ENCODE measurements around the gene ADAMTS16. TPM values are rescaled to one million over a fixed set of nuclear protein-coding genes. Genes with fewer than 3 reads are reported as not detected.

Gene ADAMTS16
- total and polyA plus RNA-seq, 2 experiments from 2014 or later, result 2.8 to 15.4 TPM

- no peaks in the 10 kb centered on the region for H3K36me3 Mint-ChIP-seq (ENCODE audit: low read depth)
- H3K9me3 Mint-ChIP-seq, result no peaks in the 10 kb centered on the region
- H3K4me1 Mint-ChIP-seq, result peaks cover 26% of the 10 kb centered on the region
- no peak overlapping the region for H3K4me3 ChIP-seq
- no peaks in the 10 kb centered on the region for H3K27me3 ChIP-seq (ENCODE audit: insufficient read depth)
- DNase-seq (ENCODE audit: low spot score), result no peak
- H3K79me2 ChIP-seq (replicated peaks; ENCODE audit: insufficient read depth), result no peaks in the 10 kb centered on the region
- TF ChIP-seq JUNB (IDR thresholded peaks at IDR 0.05; ENCODE audit: unreplicated experiment) (no peak), POLR2AphosphoS5 (IDR thresholded peaks at IDR 0.05; ENCODE audit: low read depth) (no peak), CREB1 (CRISPR knock-in tag; IDR thresholded peaks at IDR 0.05; ENCODE audit: low read depth) (no peak)
- TF ChIP-seq, protein P1, sequence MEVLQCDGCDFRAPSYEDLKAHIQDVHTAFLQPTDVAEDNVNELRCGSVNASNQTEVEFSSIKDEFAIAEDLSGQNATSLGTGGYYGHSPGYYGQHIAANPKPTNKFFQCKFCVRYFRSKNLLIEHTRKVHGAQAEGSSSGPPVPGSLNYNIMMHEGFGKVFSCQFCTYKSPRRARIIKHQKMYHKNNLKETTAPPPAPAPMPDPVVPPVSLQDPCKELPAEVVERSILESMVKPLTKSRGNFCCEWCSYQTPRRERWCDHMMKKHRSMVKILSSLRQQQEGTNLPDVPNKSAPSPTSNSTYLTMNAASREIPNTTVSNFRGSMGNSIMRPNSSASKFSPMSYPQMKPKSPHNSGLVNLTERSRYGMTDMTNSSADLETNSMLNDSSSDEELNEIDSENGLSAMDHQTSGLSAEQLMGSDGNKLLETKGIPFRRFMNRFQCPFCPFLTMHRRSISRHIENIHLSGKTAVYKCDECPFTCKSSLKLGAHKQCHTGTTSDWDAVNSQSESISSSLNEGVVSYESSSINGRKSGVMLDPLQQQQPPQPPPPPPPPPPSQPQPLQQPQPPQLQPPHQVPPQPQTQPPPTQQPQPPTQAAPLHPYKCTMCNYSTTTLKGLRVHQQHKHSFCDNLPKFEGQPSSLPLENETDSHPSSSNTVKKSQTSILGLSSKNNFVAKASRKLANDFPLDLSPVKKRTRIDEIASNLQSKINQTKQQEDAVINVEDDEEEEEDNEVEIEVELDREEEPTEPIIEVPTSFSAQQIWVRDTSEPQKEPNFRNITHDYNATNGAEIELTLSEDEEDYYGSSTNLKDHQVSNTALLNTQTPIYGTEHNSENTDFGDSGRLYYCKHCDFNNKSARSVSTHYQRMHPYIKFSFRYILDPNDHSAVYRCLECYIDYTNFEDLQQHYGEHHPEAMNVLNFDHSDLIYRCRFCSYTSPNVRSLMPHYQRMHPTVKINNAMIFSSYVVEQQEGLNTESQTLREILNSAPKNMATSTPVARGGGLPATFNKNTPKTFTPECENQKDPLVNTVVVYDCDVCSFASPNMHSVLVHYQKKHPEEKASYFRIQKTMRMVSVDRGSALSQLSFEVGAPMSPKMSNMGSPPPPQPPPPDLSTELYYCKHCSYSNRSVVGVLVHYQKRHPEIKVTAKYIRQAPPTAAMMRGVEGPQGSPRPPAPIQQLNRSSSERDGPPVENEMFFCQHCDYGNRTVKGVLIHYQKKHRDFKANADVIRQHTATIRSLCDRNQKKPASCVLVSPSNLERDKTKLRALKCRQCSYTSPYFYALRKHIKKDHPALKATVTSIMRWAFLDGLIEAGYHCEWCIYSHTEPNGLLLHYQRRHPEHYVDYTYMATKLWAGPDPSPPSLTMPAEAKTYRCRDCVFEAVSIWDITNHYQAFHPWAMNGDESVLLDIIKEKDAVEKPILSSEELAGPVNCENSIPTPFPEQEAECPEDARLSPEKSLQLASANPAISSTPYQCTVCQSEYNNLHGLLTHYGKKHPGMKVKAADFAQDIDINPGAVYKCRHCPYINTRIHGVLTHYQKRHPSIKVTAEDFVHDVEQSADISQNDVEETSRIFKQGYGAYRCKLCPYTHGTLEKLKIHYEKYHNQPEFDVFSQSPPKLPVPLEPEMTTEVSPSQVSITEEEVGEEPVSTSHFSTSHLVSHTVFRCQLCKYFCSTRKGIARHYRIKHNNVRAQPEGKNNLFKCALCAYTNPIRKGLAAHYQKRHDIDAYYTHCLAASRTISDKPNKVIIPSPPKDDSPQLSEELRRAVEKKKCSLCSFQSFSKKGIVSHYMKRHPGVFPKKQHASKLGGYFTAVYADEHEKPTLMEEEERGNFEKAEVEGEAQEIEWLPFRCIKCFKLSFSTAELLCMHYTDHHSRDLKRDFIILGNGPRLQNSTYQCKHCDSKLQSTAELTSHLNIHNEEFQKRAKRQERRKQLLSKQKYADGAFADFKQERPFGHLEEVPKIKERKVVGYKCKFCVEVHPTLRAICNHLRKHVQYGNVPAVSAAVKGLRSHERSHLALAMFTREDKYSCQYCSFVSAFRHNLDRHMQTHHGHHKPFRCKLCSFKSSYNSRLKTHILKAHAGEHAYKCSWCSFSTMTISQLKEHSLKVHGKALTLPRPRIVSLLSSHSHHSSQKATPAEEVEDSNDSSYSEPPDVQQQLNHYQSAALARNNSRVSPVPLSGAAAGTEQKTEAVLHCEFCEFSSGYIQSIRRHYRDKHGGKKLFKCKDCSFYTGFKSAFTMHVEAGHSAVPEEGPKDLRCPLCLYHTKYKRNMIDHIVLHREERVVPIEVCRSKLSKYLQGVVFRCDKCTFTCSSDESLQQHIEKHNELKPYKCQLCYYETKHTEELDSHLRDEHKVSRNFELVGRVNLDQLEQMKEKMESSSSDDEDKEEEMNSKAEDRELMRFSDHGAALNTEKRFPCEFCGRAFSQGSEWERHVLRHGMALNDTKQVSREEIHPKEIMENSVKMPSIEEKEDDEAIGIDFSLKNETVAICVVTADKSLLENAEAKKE (CRISPR knock-in tag; IDR thresholded peaks at IDR 0.05), result no peak
- TF ChIP-seq, protein P2, sequence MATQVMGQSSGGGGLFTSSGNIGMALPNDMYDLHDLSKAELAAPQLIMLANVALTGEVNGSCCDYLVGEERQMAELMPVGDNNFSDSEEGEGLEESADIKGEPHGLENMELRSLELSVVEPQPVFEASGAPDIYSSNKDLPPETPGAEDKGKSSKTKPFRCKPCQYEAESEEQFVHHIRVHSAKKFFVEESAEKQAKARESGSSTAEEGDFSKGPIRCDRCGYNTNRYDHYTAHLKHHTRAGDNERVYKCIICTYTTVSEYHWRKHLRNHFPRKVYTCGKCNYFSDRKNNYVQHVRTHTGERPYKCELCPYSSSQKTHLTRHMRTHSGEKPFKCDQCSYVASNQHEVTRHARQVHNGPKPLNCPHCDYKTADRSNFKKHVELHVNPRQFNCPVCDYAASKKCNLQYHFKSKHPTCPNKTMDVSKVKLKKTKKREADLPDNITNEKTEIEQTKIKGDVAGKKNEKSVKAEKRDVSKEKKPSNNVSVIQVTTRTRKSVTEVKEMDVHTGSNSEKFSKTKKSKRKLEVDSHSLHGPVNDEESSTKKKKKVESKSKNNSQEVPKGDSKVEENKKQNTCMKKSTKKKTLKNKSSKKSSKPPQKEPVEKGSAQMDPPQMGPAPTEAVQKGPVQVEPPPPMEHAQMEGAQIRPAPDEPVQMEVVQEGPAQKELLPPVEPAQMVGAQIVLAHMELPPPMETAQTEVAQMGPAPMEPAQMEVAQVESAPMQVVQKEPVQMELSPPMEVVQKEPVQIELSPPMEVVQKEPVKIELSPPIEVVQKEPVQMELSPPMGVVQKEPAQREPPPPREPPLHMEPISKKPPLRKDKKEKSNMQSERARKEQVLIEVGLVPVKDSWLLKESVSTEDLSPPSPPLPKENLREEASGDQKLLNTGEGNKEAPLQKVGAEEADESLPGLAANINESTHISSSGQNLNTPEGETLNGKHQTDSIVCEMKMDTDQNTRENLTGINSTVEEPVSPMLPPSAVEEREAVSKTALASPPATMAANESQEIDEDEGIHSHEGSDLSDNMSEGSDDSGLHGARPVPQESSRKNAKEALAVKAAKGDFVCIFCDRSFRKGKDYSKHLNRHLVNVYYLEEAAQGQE (IDR thresholded peaks at IDR 0.05; ENCODE audit: unreplicated experiment), result no peak
- no peaks in the 10 kb centered on the region for H3F3A ChIP-seq (replicated peaks; ENCODE audit: low read depth)
- no peak; the same call in 2 of the 3 replicates for ATAC-seq
- no peaks in the 10 kb centered on the region for H3K36me3 ChIP-seq (ENCODE audit: insufficient read depth)
- H4K20me1 ChIP-seq (replicated peaks; ENCODE audit: insufficient read depth), result no peaks in the 10 kb centered on the region
- H2AFZ ChIP-seq, result no peak overlapping the region
- no peak overlapping the region for H3K4me3 Mint-ChIP-seq
- no peaks in the 10 kb centered on the region for H3K9me2 ChIP-seq (ENCODE audit: insufficient read depth)
- no peak overlapping the region for H3K27ac Mint-ChIP-seq
- H3K27me3 Mint-ChIP-seq (ENCODE audit: insufficient read depth, low read depth, poor library complexity), result peaks cover 2% of the 10 kb centered on the region
- no peak overlapping the region for H3K4me2 ChIP-seq
- H3K27ac ChIP-seq (ENCODE audit: low read depth), result no peak overlapping the region; the same call in 1 of the 2 replicates
- H3K4me1 ChIP-seq (ENCODE audit: insufficient read depth), result peaks cover 5% of the 10 kb centered on the region; the same call in 1 of the 2 replicates
Observed at GRCh38 chr5:5276951-5277517, 136.9 kb downstream of the ADAMTS16 start.
